Measurements from ENCODE around the gene SLC38A5.
"Not testable (repeated sequence)": the region's sequence is repeated elsewhere in the genome, so short reads cannot be mapped to it uniquely, and the experiment has no call there.

SLC38A5 gene

GRCh38 chrX:48450076-48450475 is 20.0 kb downstream of the SLC38A5 start:
- Histone ChIP-seq H3K27me3 (ENCODE audit: insufficient read depth, poor library complexity, severe bottlenecking) (no peaks in the 10 kb centered on the region), H3K27ac (replicated peaks) (no peak overlapping the region), H3K4me3 (replicated peaks; ENCODE audit: insufficient read depth, low read length) (no peak overlapping the region)
- TF ChIP-seq, protein P1, sequence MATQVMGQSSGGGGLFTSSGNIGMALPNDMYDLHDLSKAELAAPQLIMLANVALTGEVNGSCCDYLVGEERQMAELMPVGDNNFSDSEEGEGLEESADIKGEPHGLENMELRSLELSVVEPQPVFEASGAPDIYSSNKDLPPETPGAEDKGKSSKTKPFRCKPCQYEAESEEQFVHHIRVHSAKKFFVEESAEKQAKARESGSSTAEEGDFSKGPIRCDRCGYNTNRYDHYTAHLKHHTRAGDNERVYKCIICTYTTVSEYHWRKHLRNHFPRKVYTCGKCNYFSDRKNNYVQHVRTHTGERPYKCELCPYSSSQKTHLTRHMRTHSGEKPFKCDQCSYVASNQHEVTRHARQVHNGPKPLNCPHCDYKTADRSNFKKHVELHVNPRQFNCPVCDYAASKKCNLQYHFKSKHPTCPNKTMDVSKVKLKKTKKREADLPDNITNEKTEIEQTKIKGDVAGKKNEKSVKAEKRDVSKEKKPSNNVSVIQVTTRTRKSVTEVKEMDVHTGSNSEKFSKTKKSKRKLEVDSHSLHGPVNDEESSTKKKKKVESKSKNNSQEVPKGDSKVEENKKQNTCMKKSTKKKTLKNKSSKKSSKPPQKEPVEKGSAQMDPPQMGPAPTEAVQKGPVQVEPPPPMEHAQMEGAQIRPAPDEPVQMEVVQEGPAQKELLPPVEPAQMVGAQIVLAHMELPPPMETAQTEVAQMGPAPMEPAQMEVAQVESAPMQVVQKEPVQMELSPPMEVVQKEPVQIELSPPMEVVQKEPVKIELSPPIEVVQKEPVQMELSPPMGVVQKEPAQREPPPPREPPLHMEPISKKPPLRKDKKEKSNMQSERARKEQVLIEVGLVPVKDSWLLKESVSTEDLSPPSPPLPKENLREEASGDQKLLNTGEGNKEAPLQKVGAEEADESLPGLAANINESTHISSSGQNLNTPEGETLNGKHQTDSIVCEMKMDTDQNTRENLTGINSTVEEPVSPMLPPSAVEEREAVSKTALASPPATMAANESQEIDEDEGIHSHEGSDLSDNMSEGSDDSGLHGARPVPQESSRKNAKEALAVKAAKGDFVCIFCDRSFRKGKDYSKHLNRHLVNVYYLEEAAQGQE (IDR thresholded peaks at IDR 0.05; ENCODE audit: insufficient replicate concordance, low read depth): no peak
- TF ChIP-seq, protein P2, sequence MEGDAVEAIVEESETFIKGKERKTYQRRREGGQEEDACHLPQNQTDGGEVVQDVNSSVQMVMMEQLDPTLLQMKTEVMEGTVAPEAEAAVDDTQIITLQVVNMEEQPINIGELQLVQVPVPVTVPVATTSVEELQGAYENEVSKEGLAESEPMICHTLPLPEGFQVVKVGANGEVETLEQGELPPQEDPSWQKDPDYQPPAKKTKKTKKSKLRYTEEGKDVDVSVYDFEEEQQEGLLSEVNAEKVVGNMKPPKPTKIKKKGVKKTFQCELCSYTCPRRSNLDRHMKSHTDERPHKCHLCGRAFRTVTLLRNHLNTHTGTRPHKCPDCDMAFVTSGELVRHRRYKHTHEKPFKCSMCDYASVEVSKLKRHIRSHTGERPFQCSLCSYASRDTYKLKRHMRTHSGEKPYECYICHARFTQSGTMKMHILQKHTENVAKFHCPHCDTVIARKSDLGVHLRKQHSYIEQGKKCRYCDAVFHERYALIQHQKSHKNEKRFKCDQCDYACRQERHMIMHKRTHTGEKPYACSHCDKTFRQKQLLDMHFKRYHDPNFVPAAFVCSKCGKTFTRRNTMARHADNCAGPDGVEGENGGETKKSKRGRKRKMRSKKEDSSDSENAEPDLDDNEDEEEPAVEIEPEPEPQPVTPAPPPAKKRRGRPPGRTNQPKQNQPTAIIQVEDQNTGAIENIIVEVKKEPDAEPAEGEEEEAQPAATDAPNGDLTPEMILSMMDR (IDR thresholded peaks at IDR 0.05; ENCODE audit: insufficient read depth, low read length): no peak
- no peak for TF ChIP-seq POLR2AphosphoS5 (IDR thresholded peaks at IDR 0.05; ENCODE audit: low read depth)
- no peak for TF ChIP-seq GABPA (IDR thresholded peaks at IDR 0.05; ENCODE audit: low read depth)
- no peak for TF ChIP-seq SPI1 (IDR thresholded peaks at IDR 0.05; ENCODE audit: borderline replicate concordance, low read depth)
- DNase-seq (ENCODE audit: low read depth in 1 of 2, low spot score in 1 of 2): no peak

- not testable (repeated sequence) for H3K27ac ChIP-seq (replicated peaks); DNase-seq (ENCODE audit: low read depth in 1 of 2, low spot score in 1 of 2); H3K27me3 ChIP-seq (ENCODE audit: insufficient read depth, poor library complexity, severe bottlenecking); H3K4me3 ChIP-seq (replicated peaks; ENCODE audit: insufficient read depth, low read length)
Observed at GRCh38 chrX:48447201-48447600, 22.9 kb downstream of the SLC38A5 start.

- H3K27me3 ChIP-seq (ENCODE audit: insufficient read depth, poor library complexity, severe bottlenecking); H3K4me3 ChIP-seq (replicated peaks; ENCODE audit: insufficient read depth, low read length); H3K27ac ChIP-seq (replicated peaks); DNase-seq (ENCODE audit: low read depth in 1 of 2, low spot score in 1 of 2): not testable (repeated sequence)
Observed at GRCh38 chrX:48433713-48434112, 36.3 kb downstream of the SLC38A5 start.

- not testable (repeated sequence) for H3K27ac ChIP-seq (replicated peaks); H3K27me3 ChIP-seq (ENCODE audit: insufficient read depth, poor library complexity, severe bottlenecking); DNase-seq (ENCODE audit: low read depth in 1 of 2, low spot score in 1 of 2); H3K4me3 ChIP-seq (replicated peaks; ENCODE audit: insufficient read depth, low read length)
Observed at GRCh38 chrX:48430166-48430565, 39.9 kb downstream of the SLC38A5 start.

- DNase-seq (ENCODE audit: low read depth in 1 of 2, low spot score in 1 of 2); H3K4me3 ChIP-seq (replicated peaks; ENCODE audit: insufficient read depth, low read length); H3K27me3 ChIP-seq (ENCODE audit: insufficient read depth, poor library complexity, severe bottlenecking); H3K27ac ChIP-seq (replicated peaks): not testable (repeated sequence)
Observed at GRCh38 chrX:48429606-48430005, 40.5 kb downstream of the SLC38A5 start.

DNA sequence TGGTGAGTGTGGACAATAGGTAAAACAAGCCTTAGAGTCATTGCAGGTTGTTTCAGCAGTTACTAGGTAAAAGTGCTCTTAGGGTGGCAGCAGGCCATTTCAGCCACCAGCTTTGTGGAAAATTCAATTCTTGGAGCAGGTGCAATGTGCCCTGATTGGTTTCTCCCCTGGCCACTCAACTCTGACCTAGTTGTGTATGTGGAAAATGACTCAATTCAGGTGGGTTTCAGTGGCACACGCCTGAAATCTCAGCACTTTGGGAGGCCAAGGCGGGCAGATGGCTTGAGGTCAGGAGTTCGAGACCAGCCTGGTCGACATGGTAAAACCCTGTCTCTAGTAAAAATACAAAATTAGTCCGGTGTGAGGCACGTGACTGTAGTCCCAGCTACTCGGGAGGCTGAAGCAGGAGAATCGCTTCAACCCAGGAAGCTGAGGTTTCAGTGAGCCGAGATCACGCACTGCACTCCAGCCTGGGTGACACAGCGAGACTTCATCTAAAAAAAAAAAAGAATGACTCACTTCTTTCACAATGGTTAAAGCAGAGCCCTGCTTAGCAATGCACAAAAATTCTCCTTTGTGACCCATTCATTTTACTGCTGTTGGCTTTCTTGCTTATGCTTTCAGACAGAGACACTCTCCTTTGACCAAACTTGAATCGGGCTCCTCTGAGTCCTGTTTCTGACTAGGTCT is 42.9 kb downstream of the SLC38A5 start:
- not testable (repeated sequence) for H3K27ac ChIP-seq (replicated peaks); H3K4me3 ChIP-seq (replicated peaks; ENCODE audit: insufficient read depth, low read length); DNase-seq (ENCODE audit: low read depth in 1 of 2, low spot score in 1 of 2); H3K27me3 ChIP-seq (ENCODE audit: insufficient read depth, poor library complexity, severe bottlenecking)

DNA sequence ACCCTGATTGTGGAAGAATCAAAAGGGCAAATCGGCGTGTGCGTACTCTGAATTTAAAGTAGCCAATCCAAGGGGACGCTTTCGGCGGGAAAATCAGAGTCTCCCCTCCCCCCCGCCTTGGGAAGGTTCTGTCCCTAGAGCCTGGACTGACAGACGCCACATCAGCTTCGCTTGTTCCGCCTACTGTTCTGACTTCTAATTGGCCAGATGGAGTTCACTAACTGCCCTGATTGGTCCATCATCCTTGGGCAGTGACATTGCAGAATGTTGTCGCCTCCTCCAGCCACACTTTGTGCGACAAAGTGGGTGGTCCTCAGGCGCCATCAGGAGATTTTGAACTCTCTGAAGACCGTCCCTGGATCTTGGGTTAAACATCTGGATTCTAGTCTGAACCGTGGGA is 58.2 kb downstream of the SLC38A5 start, which contains the start of gene SSX4B:
Gene SSX4B, minus strand, starts transcription at position 101 of the 400 bp plus-strand sequence. CDS start 588 bp downstream, outside the sequence.
- not testable (repeated sequence) for DNase-seq (ENCODE audit: low read depth in 1 of 2, low spot score in 1 of 2); H3K4me3 ChIP-seq (replicated peaks; ENCODE audit: insufficient read depth, low read length); H3K27me3 ChIP-seq (ENCODE audit: insufficient read depth, poor library complexity, severe bottlenecking); H3K27ac ChIP-seq (replicated peaks)
